ENCODE data around the gene GNAI3. TPM values are rescaled to one million over a fixed set of nuclear protein-coding genes. Genes with fewer than 3 reads are reported as not detected.

GNAI3 gene
- total and polyA plus RNA-seq, 2 of the 8 experiments (the other 6 are each of a cell fraction or from before 2014, with no cell fraction given) = 4.0 to 9.8 TPM

DNA sequence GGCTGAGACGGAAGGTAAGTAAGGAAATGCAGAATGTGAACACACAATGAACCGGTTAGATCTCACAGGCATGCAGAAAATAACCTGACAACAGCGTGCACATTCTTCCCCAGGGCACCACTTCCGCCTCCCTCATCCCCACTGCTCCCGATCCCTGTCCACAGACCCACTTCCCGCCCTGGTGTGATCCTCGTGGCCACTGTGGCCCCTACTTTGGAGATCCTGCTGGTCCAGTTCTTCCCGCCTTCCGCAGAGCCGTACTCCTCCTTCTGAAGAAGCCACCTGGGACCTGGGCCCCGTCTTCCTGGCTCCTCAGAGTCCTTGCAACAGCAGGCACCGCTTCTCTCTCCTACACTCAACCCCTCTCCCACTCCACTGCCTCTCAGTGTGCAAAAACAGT lies 106.1 kb downstream of the GNAI3 start:
- TF ChIP-seq, protein P1, sequence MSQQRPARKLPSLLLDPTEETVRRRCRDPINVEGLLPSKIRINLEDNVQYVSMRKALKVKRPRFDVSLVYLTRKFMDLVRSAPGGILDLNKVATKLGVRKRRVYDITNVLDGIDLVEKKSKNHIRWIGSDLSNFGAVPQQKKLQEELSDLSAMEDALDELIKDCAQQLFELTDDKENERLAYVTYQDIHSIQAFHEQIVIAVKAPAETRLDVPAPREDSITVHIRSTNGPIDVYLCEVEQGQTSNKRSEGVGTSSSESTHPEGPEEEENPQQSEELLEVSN (IDR thresholded peaks at IDR 0.05) = peak; percentile 52; the same call in 1 of the 2 replicates
- TF ChIP-seq TEAD4 (IDR thresholded peaks at IDR 0.05; ENCODE audit: low read depth, low read length) = no peak
- no peak overlapping the region for H2BK15ac ChIP-seq (ENCODE audit: low read length)
- 0 out of 7 replicates have a peak, but pooled peaks cover 0 to 3% (median 0%) of the 10 kb centered on the region in 4 experiments for H3K4me1 ChIP-seq (replicated peaks in 1 of 4; ENCODE audit: control insufficient read depth in 3 of 4, insufficient read depth in 4 of 4, low read length in 3 of 4)
- FAIRE-seq (no peak), DNase-seq (ENCODE audit: low read depth in 1 of 2, low spot score in 2 of 2) (no peak)
- no peak overlapping the region for H3K4ac ChIP-seq (replicated peaks; ENCODE audit: insufficient read length, low read depth, low read length)
- H3K27me3 ChIP-seq (replicated peaks in 1 of 4; ENCODE audit: control insufficient read depth in 3 of 4, extremely low read depth in 1 of 4, insufficient read depth in 3 of 4, low read length in 3 of 4) = peaks cover 0 to 5% (median 4%) of the 10 kb centered on the region in 4 experiments; a peak in 6 of 7 replicates
- no peak overlapping the region for H4K5ac ChIP-seq (ENCODE audit: insufficient read length, low read depth, low read length)
- POLR2A ChIA-PET (ENCODE audit: partially characterized antibody) = interaction anchor here (1.6 kb wide), 1 partner anchor 14 kb away, joined by 5 read pairs; no protein-coding TSS in a partner anchor
- H3K79me2 ChIP-seq (ENCODE audit: control insufficient read depth in 1 of 2, insufficient read depth in 2 of 2, low read length in 2 of 2) = no peaks in the 10 kb centered on the region
- H2BK20ac ChIP-seq (ENCODE audit: low read length) = no peak overlapping the region
- no peak overlapping the region for H3K9ac ChIP-seq (replicated peaks in 1 of 4; ENCODE audit: extremely low read depth in 1 of 4, low read depth in 3 of 4, low read length in 3 of 4)
- no peak overlapping the region for H3K14ac ChIP-seq (ENCODE audit: insufficient read length)
- no peak overlapping the region for H3K4me3 ChIP-seq (ENCODE audit: extremely low read depth in 1 of 4, insufficient read depth in 2 of 4, low read depth in 3 of 4, low read length in 4 of 4)
- H2AFZ ChIP-seq (ENCODE audit: low read length) = no peak overlapping the region
- H4K20me1 ChIP-seq (replicated peaks in 1 of 2; ENCODE audit: control insufficient read depth in 1 of 2, insufficient read depth in 2 of 2, low read length in 2 of 2) = no peaks in the 10 kb centered on the region
- H3K18ac ChIP-seq (ENCODE audit: extremely low read depth, low read length) = no peak overlapping the region
- H2BK12ac ChIP-seq (ENCODE audit: low read depth, low read length) = no peak overlapping the region
- H4K8ac ChIP-seq (ENCODE audit: extremely low read depth, insufficient read depth, low read length) = no peak overlapping the region
- WGBS, 2 experiments (ENCODE audit: extremely low coverage in 1 of 2, insufficient coverage in 1 of 2, insufficient read length in 1 of 2, insufficient replicate concordance in 2 of 2, low coverage in 1 of 2, low lambda C conversion rate in 2 of 2, missing lambda C conversion rate in 1 of 2) = 88% methylated on average over 12 of the region's 12 CpGs; no CpG with 5 or more reads in 1 of the 2 experiments
- H2BK5ac ChIP-seq (ENCODE audit: low read depth, low read length) = no peak overlapping the region
- no peak overlapping the region for H3K56ac ChIP-seq (replicated peaks; ENCODE audit: insufficient read length, low read depth, low read length)
- no peak overlapping the region for H4K91ac ChIP-seq (replicated peaks; ENCODE audit: insufficient read length, low read length)
- H3K4me2 ChIP-seq (ENCODE audit: insufficient read depth in 1 of 2, low read depth in 2 of 2, low read length in 2 of 2) = no peak overlapping the region; a peak in 1 of 4 replicates
- no peak overlapping the region for H2AK5ac ChIP-seq (ENCODE audit: low read depth, low read length)
- H3K23ac ChIP-seq (ENCODE audit: insufficient read length) = no peak overlapping the region
- H2BK120ac ChIP-seq (replicated peaks; ENCODE audit: low read depth, low read length) = no peak overlapping the region
- H3K36me3 ChIP-seq (ENCODE audit: control insufficient read depth in 2 of 4, insufficient read depth in 4 of 4, low read length in 3 of 4) = no peaks in the 10 kb centered on the region
- H3K23me2 ChIP-seq (ENCODE audit: low read depth, low read length) = peaks cover 9% of the 10 kb centered on the region
- H3K9me3 ChIP-seq (ENCODE audit: insufficient read depth in 2 of 2, low read depth in 1 of 2, low read length in 1 of 2) = no peaks in the 10 kb centered on the region
- no peaks in the 10 kb centered on the region for H3K79me1 ChIP-seq (ENCODE audit: low read depth, low read length)
- no peak overlapping the region for H3K27ac ChIP-seq (ENCODE audit: low read depth, low read length)
- CTCF ChIA-PET (ENCODE audit: partially characterized antibody) = interaction anchor here (0.7 to 11.8 kb wide), 9 partner anchors 9 to 433 kb away, joined by 3 to 185 read pairs (median 4); partner anchors contain the start of gene GSTM1

Data from H1 (cell line).